ENCODE measurements around the gene HSD17B3.

HSD17B3 gene

DNA sequence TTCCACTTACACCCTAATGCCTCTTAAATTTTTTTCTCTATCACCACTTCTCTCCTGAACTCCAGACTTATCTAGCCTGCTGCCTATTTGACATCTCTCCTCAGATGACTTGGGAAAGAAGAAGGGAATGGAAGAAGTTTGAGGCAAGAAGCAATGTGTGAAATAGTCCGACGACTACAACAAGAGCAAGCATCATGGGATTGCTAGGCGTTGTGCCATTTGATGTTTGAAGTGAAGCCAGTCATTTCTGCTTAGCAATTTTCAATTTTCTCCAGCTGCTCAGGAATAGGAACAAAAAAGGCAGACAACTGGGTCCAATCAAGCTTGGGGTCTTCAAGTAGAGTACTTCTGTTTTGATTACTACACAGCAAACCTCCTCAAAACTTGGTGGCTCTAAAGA is 106.4 kb downstream of the HSD17B3 start:
- H3K9me2 ChIP-seq (replicated peaks; ENCODE audit: low read depth, low read length) = no peaks in the 10 kb centered on the region
- no peaks in the 10 kb centered on the region for H3K36me3 ChIP-seq (ENCODE audit: insufficient read depth, low read length)
- H3K79me2 ChIP-seq (ENCODE audit: insufficient read depth, low read length) = no peaks in the 10 kb centered on the region
- H3K9ac ChIP-seq (ENCODE audit: low read depth, low read length, poor library complexity, severe bottlenecking) = no peak overlapping the region
- H3K4me1 ChIP-seq (ENCODE audit: insufficient read depth, low read length, poor library complexity, severe bottlenecking) = peaks cover 9% of the 10 kb centered on the region
- no peaks in the 10 kb centered on the region for H3F3A ChIP-seq (ENCODE audit: low read depth)
- no peak overlapping the region for H3K4me3 ChIP-seq (ENCODE audit: low read length, poor library complexity, severe bottlenecking)
- no peak for TF ChIP-seq EZH2phosphoT487 (IDR thresholded peaks at IDR 0.05; ENCODE audit: borderline replicate concordance)
- no peak for TF ChIP-seq CTCF (conservative IDR thresholded peaks at IDR 0.05; ENCODE audit: low read length)
- no peak overlapping the region for H3K4me2 ChIP-seq (ENCODE audit: low read depth, low read length, poor library complexity, severe bottlenecking)
- H2AFZ ChIP-seq (ENCODE audit: low read length) = no peak overlapping the region
- H3K9me3 ChIP-seq (ENCODE audit: insufficient read depth, low read depth, low read length) = no peaks in the 10 kb centered on the region
- no peaks in the 10 kb centered on the region for H3K27me3 ChIP-seq (ENCODE audit: insufficient read depth, low read length, poor library complexity, severe bottlenecking)
- no peaks in the 10 kb centered on the region for H4K20me1 ChIP-seq (ENCODE audit: insufficient read depth, low read length, poor library complexity, severe bottlenecking)

DNA sequence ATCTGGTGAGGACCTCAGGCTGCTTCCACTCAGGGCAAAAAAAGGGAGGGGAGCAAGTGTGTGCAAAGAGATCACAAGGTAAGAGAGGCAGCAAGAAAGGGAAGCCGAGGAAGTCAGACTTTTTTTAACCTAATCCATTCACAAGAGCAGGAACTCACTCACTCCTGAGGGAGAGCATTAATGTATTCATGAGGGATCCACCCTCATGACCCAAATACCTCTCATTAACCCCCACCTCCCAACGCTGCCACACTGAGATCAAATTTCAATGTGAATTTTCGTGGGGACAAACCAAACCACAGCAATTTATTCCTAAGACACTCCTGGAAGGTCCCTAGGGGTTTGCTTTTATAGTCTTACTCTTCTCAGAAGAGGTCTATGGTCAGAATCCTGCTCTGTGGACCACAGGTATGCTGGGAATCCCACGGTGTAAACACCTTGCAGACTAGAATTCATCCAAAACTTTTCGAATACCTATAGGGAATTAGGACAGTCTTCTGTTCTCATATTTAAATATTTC is 108.7 kb downstream of the HSD17B3 start:
- H3K9ac ChIP-seq (ENCODE audit: low read depth, low read length, poor library complexity, severe bottlenecking) = no peak overlapping the region
- H4K20me1 ChIP-seq (ENCODE audit: insufficient read depth, low read length, poor library complexity, severe bottlenecking) = no peaks in the 10 kb centered on the region
- TF ChIP-seq EZH2phosphoT487 (IDR thresholded peaks at IDR 0.05; ENCODE audit: borderline replicate concordance) (no peak), CTCF (conservative IDR thresholded peaks at IDR 0.05; ENCODE audit: low read length) (no peak)
- no peaks in the 10 kb centered on the region for H3K36me3 ChIP-seq (ENCODE audit: insufficient read depth, low read length)
- no peaks in the 10 kb centered on the region for H3K9me2 ChIP-seq (replicated peaks; ENCODE audit: low read depth, low read length)
- H2AFZ ChIP-seq (ENCODE audit: low read length) = no peak overlapping the region
- H3K4me1 ChIP-seq (ENCODE audit: insufficient read depth, low read length, poor library complexity, severe bottlenecking) = peaks cover under 1% of the 10 kb centered on the region
- no peaks in the 10 kb centered on the region for H3K9me3 ChIP-seq (ENCODE audit: insufficient read depth, low read depth, low read length)
- H3K79me2 ChIP-seq (ENCODE audit: insufficient read depth, low read length) = no peaks in the 10 kb centered on the region
- H3K4me3 ChIP-seq (ENCODE audit: low read length, poor library complexity, severe bottlenecking) = no peak overlapping the region
- H3F3A ChIP-seq (ENCODE audit: low read depth) = no peaks in the 10 kb centered on the region
- H3K27me3 ChIP-seq (ENCODE audit: insufficient read depth, low read length, poor library complexity, severe bottlenecking) = peaks cover 1% of the 10 kb centered on the region
- H3K4me2 ChIP-seq (ENCODE audit: low read depth, low read length, poor library complexity, severe bottlenecking) = no peak overlapping the region

DNA sequence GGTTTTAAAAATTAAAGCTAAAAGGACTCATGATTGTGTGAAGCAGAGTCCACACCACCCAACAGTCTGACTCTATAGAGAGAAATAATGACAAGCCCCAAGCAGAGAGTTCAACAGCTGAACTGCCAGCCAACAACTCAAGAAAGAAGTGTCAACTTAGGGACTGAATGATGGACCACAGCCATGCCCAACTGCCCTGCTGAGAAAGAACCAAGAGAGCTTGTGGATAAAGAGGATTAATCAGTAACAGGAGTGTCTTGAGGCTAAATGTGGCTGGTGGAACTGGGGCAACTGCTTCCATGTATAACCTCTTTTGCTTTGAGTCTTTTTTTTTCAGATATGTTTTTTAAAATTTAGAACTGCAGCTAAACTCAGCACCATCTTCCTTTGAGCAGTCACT is 109.3 kb downstream of the HSD17B3 start:
- peaks cover 5% of the 10 kb centered on the region for H3K27me3 ChIP-seq (ENCODE audit: insufficient read depth, low read length, poor library complexity, severe bottlenecking)
- H4K20me1 ChIP-seq (ENCODE audit: insufficient read depth, low read length, poor library complexity, severe bottlenecking) = no peaks in the 10 kb centered on the region
- no peak overlapping the region for H3K4me3 ChIP-seq (ENCODE audit: low read length, poor library complexity, severe bottlenecking)
- no peaks in the 10 kb centered on the region for H3F3A ChIP-seq (ENCODE audit: low read depth)
- no peaks in the 10 kb centered on the region for H3K79me2 ChIP-seq (ENCODE audit: insufficient read depth, low read length)
- no peaks in the 10 kb centered on the region for H3K9me2 ChIP-seq (replicated peaks; ENCODE audit: low read depth, low read length)
- no peak overlapping the region for H3K4me2 ChIP-seq (ENCODE audit: low read depth, low read length, poor library complexity, severe bottlenecking)
- no peaks in the 10 kb centered on the region for H3K4me1 ChIP-seq (ENCODE audit: insufficient read depth, low read length, poor library complexity, severe bottlenecking)
- TF ChIP-seq CTCF (conservative IDR thresholded peaks at IDR 0.05; ENCODE audit: low read length) (no peak), EZH2phosphoT487 (IDR thresholded peaks at IDR 0.05; ENCODE audit: borderline replicate concordance) (no peak)
- H3K9me3 ChIP-seq (ENCODE audit: insufficient read depth, low read depth, low read length) = no peaks in the 10 kb centered on the region
- H3K36me3 ChIP-seq (ENCODE audit: insufficient read depth, low read length) = no peaks in the 10 kb centered on the region
- H3K9ac ChIP-seq (ENCODE audit: low read depth, low read length, poor library complexity, severe bottlenecking) = no peak overlapping the region
- H2AFZ ChIP-seq (ENCODE audit: low read length) = no peak overlapping the region
